Stimulated activated CD4-positive, alpha-beta T cell treated with anti-CD3 and anti-CD28 coated beads, TNF-alpha, amount 100 ng/mL, for 4 hours (primary cell): Measurements from ENCODE around the gene PUS7.
"Not testable (repeated sequence)": the region's sequence is repeated elsewhere in the genome, so short reads cannot be mapped to it uniquely, and the experiment has no call there.

Experiments
- DNase-seq, 3 experiments: peaks; one replicate each; pipeline ENCODE4 v3.0.0-alpha.2; 2020; ENCODE audit warnings: low read depth in 3 of 3

The PUS7 gene

GRCh38 chr7:105448181-105448580 lies 73.9 kb downstream of the PUS7 start:
- no peak for DNase-seq

DNA sequence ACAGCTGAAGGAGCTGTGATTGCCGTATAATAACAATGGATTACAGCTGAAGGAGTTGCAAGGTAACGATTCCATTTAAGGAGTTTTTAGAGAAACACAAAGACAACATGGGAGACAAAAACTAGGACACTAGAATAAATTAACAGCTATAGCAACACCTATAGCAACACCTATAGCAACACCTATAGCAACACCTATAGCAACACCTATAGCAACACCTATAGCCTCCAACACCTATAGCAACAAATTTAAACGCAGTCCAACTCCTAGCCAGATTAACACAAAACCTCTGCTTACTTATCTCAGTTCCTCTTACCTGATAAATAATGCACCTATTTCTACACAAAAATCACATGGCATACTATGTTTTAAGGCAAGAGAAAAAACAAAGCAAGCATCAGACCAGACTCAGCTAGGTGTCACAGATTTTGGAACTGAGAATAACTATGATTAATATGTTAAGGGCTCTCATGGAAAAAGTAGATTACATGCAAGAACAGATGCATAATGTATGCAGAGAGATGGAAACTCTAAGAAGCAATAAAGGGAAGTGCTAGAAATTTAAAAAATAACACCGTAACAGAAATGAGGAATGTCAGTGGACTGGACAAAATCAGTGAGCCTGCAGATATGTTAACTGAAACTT lies 77.6 kb downstream of the PUS7 start:
- DNase-seq, result no peak

DNA sequence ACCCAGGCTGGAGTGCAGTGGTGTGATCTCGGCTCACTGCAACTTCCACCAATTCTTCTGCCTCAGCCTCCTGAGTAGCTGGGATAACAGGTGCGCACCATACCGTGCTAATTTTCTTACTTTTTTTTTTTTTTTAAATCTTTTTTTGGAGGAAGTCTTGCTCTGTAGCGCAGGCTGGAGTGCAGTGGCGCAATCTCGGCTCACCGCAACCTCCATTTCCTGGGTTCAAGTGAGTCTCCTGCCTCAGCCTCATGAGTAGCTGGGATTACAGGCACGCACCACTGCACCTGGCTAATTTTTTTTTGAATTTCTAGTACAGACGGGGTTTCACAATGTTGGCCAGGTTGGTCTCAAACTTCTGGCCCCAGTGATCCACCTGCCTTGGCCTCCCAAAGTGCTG lies 79.9 kb downstream of the PUS7 start:
- not testable (repeated sequence) for DNase-seq

GRCh38 chr7:105439174-105439893 lies 82.7 kb downstream of the PUS7 start:
- no peak for DNase-seq

DNA sequence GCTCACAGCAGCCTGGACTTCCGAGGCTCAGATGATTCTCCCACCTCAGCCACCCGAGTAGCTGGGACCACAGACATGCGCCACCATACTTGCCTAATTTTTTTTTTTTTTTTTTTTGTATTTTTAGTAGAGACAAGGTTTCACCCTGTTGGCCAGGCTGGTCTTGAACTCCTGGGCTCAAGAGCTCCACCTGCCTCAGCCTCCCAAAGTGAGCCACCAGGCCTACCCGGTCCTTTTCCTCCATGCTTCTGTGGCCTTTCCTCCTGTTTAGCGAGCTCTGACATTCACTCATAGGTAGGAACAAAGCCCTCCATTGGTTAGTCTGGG lies 83.3 kb downstream of the PUS7 start:
- DNase-seq, result no peak

- no peak for DNase-seq
Measured at GRCh38 chr7:105438254-105438653, 83.8 kb downstream of the PUS7 start.

DNA sequence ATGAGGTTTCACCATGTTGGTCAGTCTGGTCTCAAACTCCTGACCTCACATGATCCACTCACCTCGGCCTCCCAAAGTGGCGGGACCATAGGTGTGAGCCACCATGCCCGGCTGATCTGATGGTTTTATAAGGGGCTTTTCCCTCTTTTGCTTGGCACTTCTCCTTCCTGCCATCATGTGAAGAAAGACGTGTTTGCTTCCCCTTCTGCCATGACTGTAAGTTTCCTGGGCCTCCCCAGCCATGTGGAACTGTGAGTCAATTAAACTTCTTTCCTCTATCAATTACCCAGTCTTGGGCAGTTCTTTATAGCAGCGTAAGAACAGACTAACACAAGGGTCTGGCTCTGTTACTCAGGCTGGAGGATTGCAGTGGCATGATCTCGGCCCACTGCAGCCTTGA lies 84.7 kb downstream of the PUS7 start:
- not testable (repeated sequence) for DNase-seq

DNA sequence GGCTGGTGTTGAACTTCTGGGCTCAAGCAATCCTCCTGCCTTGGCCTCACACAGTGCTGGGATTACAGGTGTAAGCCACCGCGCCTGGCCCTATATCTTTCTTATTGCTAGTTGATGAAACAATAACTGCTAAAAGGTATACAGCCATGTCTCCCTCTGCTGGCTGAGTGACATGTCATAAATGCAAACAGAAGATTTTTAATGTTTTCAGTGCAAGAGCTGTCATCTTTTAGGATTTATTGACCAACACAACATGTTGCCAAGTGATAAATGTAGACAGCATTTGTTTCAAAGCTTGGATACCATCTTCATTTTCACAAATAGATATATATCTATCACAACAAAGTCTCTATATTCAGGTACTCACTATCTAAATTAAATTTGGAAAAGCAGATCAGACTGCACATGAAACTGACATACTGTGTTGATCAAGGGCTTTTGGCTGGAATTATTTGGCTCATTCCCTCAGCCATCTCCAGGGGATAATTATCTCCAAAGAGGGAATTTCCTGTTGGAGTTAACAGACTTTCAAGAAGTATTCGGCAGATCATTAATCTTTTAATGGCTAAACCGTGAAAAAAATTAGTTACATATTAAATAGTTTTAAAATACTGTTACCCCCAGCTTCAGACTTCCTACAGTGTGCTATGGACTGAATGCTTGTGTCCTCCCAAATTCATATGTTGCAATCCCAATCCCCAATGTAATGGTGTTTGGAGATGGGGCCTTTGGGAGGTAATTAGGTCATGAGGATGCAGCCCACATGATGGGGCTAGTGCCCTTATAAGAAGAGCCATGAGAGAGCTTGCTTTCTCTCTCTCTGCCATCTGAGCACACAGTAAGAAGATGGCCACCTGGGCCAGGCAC lies 92.1 kb downstream of the PUS7 start:
- peak in 2 of 3 experiments; percentile 1 to 33 for DNase-seq

GRCh38 chr7:105426606-105427146 lies 95.4 kb downstream of the PUS7 start:
- no peak for DNase-seq

GRCh38 chr7:105423987-105424386 lies 98.1 kb downstream of the PUS7 start:
- no peak for DNase-seq

DNA sequence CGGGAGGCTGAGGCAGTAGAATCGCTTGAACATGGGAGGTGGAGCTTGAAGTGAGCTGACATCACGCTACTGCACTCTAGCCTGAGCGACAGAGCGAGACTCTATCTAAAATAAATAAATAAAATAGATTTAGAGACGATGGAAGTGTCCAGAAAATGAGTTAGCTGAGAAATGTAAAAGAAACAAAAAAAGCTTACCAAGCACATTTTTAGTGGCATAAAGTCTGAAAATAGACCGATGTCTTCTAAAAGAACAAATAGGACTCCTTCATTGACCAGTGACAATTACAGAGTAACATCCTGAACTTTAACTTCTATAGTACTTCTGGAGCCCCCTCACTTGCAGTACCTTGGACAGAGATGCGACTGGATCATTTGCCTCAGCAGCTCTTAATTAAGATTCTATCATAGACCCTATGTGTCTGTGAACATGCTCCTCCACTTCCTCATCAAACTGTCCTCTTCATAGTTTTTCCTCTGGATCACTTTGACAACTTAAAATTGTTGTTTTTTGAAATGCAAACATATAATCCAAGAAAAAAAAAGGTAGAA lies 108.1 kb downstream of the PUS7 start:
- no peak for DNase-seq

DNA sequence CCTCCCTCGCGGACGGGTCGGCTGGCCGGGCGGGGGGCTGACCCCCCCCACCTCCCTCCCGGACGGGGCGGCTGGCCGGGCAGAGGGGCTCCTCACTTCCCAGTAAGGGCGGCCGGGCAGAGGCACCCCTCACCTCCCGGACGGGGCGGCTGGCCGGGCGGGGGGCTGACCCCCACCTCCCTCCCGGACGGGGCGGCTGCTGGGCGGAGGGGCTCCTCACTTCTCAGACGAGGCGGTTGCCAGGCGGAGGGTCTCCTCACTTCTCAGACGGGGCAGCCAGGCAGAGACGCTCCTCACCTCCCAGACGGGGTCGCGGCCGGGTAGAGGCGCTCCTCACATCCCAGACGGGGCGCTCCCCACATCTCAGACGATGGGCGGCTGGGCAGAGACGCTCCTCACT lies 111.3 kb downstream of the PUS7 start:
- not testable (repeated sequence) for DNase-seq

DNA sequence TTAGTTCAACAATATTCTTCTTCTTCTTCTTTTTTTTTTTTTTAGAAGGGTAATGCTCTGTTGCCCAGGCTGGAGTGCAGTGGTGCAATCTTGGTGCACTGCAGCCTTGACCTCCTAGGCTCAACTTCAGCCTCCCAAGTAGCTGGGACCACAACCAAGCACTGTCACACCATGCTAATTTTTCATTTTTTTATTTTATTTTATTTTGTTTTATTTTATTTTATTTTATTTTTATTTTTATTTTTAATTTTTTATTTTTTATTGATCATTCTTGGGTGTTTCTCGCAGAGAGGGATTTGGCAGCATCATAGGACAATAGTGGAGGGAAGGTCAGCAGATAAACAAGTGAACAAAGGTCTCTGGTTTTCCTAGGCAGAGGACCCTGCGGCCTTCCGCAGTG lies 112.3 kb downstream of the PUS7 start:
- not testable (repeated sequence) for DNase-seq

DNA sequence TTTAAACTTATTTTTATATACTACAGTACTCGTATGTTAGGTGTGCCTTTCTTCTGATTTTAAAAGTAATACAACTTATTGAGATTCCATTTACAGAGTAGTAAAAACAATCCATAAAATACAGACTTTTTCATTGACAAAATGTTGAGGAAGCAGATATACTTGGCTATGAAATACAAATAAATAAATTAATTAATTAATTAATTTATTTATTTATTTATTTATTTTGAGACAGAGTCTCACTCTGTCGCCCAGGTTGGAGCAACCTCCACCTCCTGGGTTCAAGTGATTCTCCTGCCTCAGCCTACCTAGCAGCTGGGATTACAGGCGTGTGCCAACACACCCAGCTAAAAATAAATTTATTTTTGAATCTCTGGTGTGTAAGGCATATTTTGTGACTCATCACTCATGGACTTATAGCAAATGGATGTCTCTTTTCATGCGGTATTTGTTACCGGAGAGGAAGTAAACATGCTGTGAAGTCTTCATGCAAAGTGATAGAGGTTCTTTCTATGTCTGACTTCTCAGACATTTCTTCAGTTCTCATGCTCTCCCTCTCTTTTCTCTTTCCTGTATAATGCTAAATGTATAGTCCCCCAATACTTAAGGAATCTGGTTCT lies 113.2 kb downstream of the PUS7 start:
- DNase-seq, result no peak
